HCT116 (cell line): ENCODE measurements around the gene JSRP1. TPM values are rescaled to one million over a fixed set of nuclear protein-coding genes. Genes with fewer than 3 reads are reported as not detected.

Experiments
- ATAC-seq: fragments of 200-7000 bp; cut with Tn5 transposase; 2 replicates; pipeline ENCODE4 v1.9.1; 2020; ENCODE audit warnings: mild to moderate bottlenecking, moderate library complexity
- BruUV-seq: library from RNA; stranded (reverse); fragments of 400-500 nt; replicated peaks from 2 replicates; lab custom pipeline; 2021; lab: Mats Ljungman, UMichigan
- CTCF ChIA-PET: fragments of 300-600 bp; sonication (Branson Sonifier 250); formaldehyde crosslinking; loops from one replicate; lab custom pipeline; 2021; ENCODE audit warnings: antibody characterized with exemption; lab: Charles Lee
- POLR2A ChIA-PET: fragments of 300-600, 350-600 bp; sonication (Branson Sonifier 250); formaldehyde crosslinking; loops from one replicate; lab custom pipeline; 2021; ENCODE audit warnings: antibody characterized with exemption; lab: Charles Lee
- RAD21 ChIA-PET, 2 experiments: fragments of 300-600 bp; sonication (Branson Sonifier 250); formaldehyde crosslinking; loops; one replicate each; lab custom pipeline; 2023; ENCODE audit warnings: low total read pairs in 2 of 2; ENCODE audit not compliant: uncharacterized antibody in 2 of 2, unreplicated experiment in 2 of 2, low non-redundant PET in 1 of 2; lab: Charles Lee
- DNase-seq: peaks from one replicate; pipeline ENCODE4 v3.0.0-alpha.2; 2010; ENCODE audit warnings: low read depth, low spot score
- H2AFZ ChIP-seq: fragments of 200-600 bp; shearing (Covaris generic), sonication (generic); 2 replicates; pipeline ENCODE4 v1.6.1; 2017; ENCODE audit warnings: low read depth, mixed run types, mixed read lengths, antibody characterized with exemption, low read length; ENCODE audit not compliant: poor library complexity, severe bottlenecking
- H3K27ac ChIP-seq: 2 replicates; pipeline ENCODE4 v1.5.1; 2012; ENCODE audit warnings: low read depth, low read length
- H3K27me3 ChIP-seq: fragments of 200-600 bp; sonication (generic); 2 replicates; pipeline ENCODE4 v1.6.1; 2016; ENCODE audit warnings: mixed run types, low read length, mixed read lengths; ENCODE audit not compliant: insufficient read depth
- H3K36me3 ChIP-seq, 2 experiments: fragments of 200-500 bp in 1 of 2; fragments of 200-600 bp in 1 of 2; sonication (Bioruptor generic) in 1 of 2; sonication (generic) in 1 of 2; 2 replicates each; pipeline versions ENCODE4 v1.5.1 to v1.6.1; 2014 to 2016; ENCODE audit warnings: low read length in 2 of 2, inconsistent platforms in 1 of 2, mixed read lengths in 1 of 2, mixed run types in 1 of 2; ENCODE audit not compliant: insufficient read depth in 2 of 2, control insufficient read depth in 1 of 2
- H3K4me1 ChIP-seq, 2 experiments: fragments of 200-600 bp in 1 of 2; sonication (generic) in 1 of 2; 2 replicates each; pipeline versions ENCODE4 v1.5.1 to v1.6.1; 2012 to 2017; ENCODE audit warnings: low read length in 2 of 2, inconsistent platforms in 1 of 2, mild to moderate bottlenecking in 1 of 2, mixed read lengths in 1 of 2, mixed run types in 1 of 2, moderate library complexity in 1 of 2; ENCODE audit not compliant: insufficient read depth in 2 of 2, control insufficient read depth in 1 of 2
- H3K4me2 ChIP-seq: fragments of 200-600 bp; sonication (generic); 2 replicates; pipeline ENCODE4 v1.6.1; 2017; ENCODE audit warnings: mixed run types, low read length, mixed read lengths
- H3K4me3 ChIP-seq, 2 experiments: fragments of 200-600 bp in 1 of 2; sonication (generic) in 1 of 2; replicated peaks in 1 of 2; 2 replicates each; pipeline ENCODE4 v1.5.1; 2011 to 2016; ENCODE audit warnings: low read length in 2 of 2, control low read depth in 1 of 2, low read depth in 1 of 2, mild to moderate bottlenecking in 1 of 2, mixed read lengths in 1 of 2, mixed run types in 1 of 2
- H3K79me2 ChIP-seq: fragments of 200-600 bp; sonication (generic); 2 replicates; pipeline ENCODE4 v1.6.1; 2017; ENCODE audit warnings: mild to moderate bottlenecking, mixed run types, low read length, moderate library complexity, mixed read lengths; ENCODE audit not compliant: insufficient read depth
- H3K9ac ChIP-seq: fragments of 200-600 bp; sonication (generic); 2 replicates; pipeline ENCODE4 v1.6.1; 2016; ENCODE audit warnings: low read length, mixed read lengths
- H3K9me2 ChIP-seq: fragments of 200-600 bp; sonication (generic), shearing (Covaris generic); 2 replicates; pipeline ENCODE4 v1.6.1; 2017; ENCODE audit warnings: mixed run types, mild to moderate bottlenecking, moderate library complexity; ENCODE audit not compliant: insufficient read depth
- H3K9me3 ChIP-seq, 2 experiments: fragments of 200-500 bp in 1 of 2; fragments of 200-600 bp in 1 of 2; sonication (Bioruptor generic) in 1 of 2; sonication (generic) in 1 of 2; 2 replicates each; pipeline ENCODE4 v1.6.1; 2014 to 2017; ENCODE audit warnings: low read length in 2 of 2, mixed read lengths in 2 of 2, inconsistent platforms in 1 of 2, low read depth in 1 of 2, mild to moderate bottlenecking in 1 of 2, mixed run types in 1 of 2, moderate library complexity in 1 of 2; ENCODE audit not compliant: control insufficient read depth in 1 of 2, insufficient read depth in 1 of 2
- H4K20me1 ChIP-seq: fragments of 200-600 bp; sonication (generic), shearing (Covaris generic); 2 replicates; pipeline ENCODE4 v1.6.1; 2017; ENCODE audit warnings: mixed run types, mild to moderate bottlenecking, moderate library complexity; ENCODE audit not compliant: insufficient read depth
- CBX3 ChIP-seq: IDR thresholded peaks from 2 replicates; pipeline ENCODE4 v1.6.1; 2012; ENCODE audit warnings: low read depth
- CEBPB ChIP-seq: IDR thresholded peaks from 2 replicates; pipeline ENCODE4 v1.6.1; 2012; ENCODE audit warnings: low read depth
- EGR1 ChIP-seq: IDR thresholded peaks from 2 replicates; pipeline ENCODE4 v1.6.1; 2012; ENCODE audit warnings: low read depth
- ELF1 ChIP-seq: IDR thresholded peaks from 2 replicates; pipeline ENCODE4 v1.6.1; 2012; ENCODE audit warnings: low read depth, borderline replicate concordance
- FOSL1 ChIP-seq: IDR thresholded peaks from 2 replicates; pipeline ENCODE4 v1.6.1; 2012; ENCODE audit warnings: low read depth
- JUND ChIP-seq: IDR thresholded peaks from 2 replicates; pipeline ENCODE4 v1.6.1; 2012
- MAX ChIP-seq: IDR thresholded peaks from 2 replicates; pipeline ENCODE4 v1.6.1; 2012
- POLR2A ChIP-seq: IDR thresholded peaks from 2 replicates; pipeline ENCODE4 v1.7.0; 2011; ENCODE audit warnings: borderline replicate concordance; ENCODE audit not compliant: insufficient read depth, insufficient read length; ENCODE audit errors: extremely low read depth
- POLR2AphosphoS5 ChIP-seq: IDR thresholded peaks from 2 replicates; pipeline ENCODE4 v1.6.1; 2011; ENCODE audit warnings: mild to moderate bottlenecking, low read depth, low read length, moderate library complexity
- RAD21 ChIP-seq: IDR thresholded peaks from 2 replicates; pipeline ENCODE4 v1.6.1; 2012; ENCODE audit warnings: low read depth, mild to moderate bottlenecking
- SP1 ChIP-seq: IDR thresholded peaks from 2 replicates; pipeline ENCODE4 v1.6.1; 2012; ENCODE audit warnings: low read depth
- SRF ChIP-seq: IDR thresholded peaks from 2 replicates; pipeline ENCODE4 v1.6.1; 2012; ENCODE audit warnings: low read depth
- TCF7L2 ChIP-seq: IDR thresholded peaks from 2 replicates; pipeline ENCODE4 v1.7.0; 2011; ENCODE audit warnings: borderline replicate concordance, inconsistent platforms; ENCODE audit not compliant: insufficient read depth, insufficient read length; ENCODE audit errors: extremely low read depth
- YY1 ChIP-seq: IDR thresholded peaks from 2 replicates; pipeline ENCODE4 v1.6.1; 2011; ENCODE audit warnings: low read length, low read depth, moderate library complexity, mild to moderate bottlenecking; ENCODE audit not compliant: insufficient replicate concordance; ENCODE audit errors: extremely low read depth
- ZBTB33 ChIP-seq: IDR thresholded peaks from 2 replicates; pipeline ENCODE4 v1.6.1; 2011; ENCODE audit warnings: mild to moderate bottlenecking, low read length, moderate library complexity; ENCODE audit not compliant: insufficient replicate concordance; ENCODE audit errors: extremely low read depth
- ZFX ChIP-seq: fragments of 450-650 bp; IDR thresholded peaks from 2 replicates; pipeline ENCODE4 v1.6.1; 2017
- ZNF274 ChIP-seq: fragments of 200-500 bp; sonication (Bioruptor generic); IDR thresholded peaks from 2 replicates; pipeline ENCODE4 v1.6.1; 2014; ENCODE audit warnings: mild to moderate bottlenecking, low read depth, low read length, inconsistent platforms
- intact Hi-C: fragments of 100-400 bp; cut with micrococcal nuclease; formaldehyde crosslinking; loops from 2 replicates; pipeline ENCODE4 v1.10.0; 2022
- total RNA-seq: library from RNA; stranded (reverse); gene quantifications from one replicate; pipeline ENCODE4 v1.2.1, GENCODE V29; 2021; ENCODE audit not compliant: unreplicated experiment
- TF ChIP-seq, protein P1 (sequence below): IDR thresholded peaks from 2 replicates; pipeline ENCODE4 v1.6.1; 2012

The JSRP1 gene
- total RNA-seq, 1 experiment from 2014 or later = 0.30 TPM

DNA sequence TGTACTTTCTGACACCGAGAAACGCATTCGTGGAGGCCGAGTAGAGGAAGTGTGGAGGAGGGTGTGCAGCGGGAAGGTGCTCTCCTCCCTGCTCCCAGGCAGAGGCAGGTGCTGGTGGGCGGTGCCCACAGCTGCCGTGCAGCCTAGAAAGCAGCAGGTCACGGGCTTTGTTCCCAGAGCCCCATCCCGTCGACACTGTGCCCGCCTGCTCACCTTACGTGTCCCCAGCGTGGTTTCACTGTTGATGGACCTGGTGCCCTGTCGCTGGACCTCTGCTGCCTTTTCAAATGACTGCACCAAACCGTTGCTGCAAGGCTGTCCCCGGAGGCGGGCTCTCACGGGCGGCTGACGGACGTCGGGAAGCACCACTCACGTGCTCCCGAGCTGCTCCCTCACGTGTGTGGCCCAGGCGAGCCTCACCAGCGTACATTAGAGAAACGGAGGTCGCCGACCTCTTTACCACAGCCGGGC lies 40.9 kb downstream of the JSRP1 start:
- ChIA-PET POLR2A (no interaction called here), CTCF (no interaction called here), RAD21 (no interaction called here)
- no peaks in the 10 kb centered on the region for H4K20me1 ChIP-seq
- no peak overlapping the region for H3K4me2 ChIP-seq
- no peak for TF ChIP-seq EGR1
- no peak for TF ChIP-seq YY1
- TF ChIP-seq ZFX = no peak
- TF ChIP-seq POLR2AphosphoS5 = no peak
- TF ChIP-seq, protein P1, sequence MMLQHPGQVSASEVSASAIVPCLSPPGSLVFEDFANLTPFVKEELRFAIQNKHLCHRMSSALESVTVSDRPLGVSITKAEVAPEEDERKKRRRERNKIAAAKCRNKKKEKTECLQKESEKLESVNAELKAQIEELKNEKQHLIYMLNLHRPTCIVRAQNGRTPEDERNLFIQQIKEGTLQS = no peak
- H3K36me3 ChIP-seq = peaks cover 40 to 53% of the 10 kb centered on the region in 2 experiments; a peak in 3 of 4 replicates
- BruUV-seq = no TSS peak
- intact Hi-C loops = no loop called here
- H3K9me3 ChIP-seq = no peaks in the 10 kb centered on the region
- no peaks in the 10 kb centered on the region for H3K4me1 ChIP-seq
- ATAC-seq (peak; percentile 46), DNase-seq (no peak)
- no peak overlapping the region for H3K4me3 ChIP-seq
- no peaks in the 10 kb centered on the region for H3K27me3 ChIP-seq
- H3K9me2 ChIP-seq = no peaks in the 10 kb centered on the region
- peaks cover 4% of the 10 kb centered on the region; the same call in 1 of the 2 replicates for H3K79me2 ChIP-seq
- H3K9ac ChIP-seq = no peak overlapping the region
- no peak overlapping the region for H2AFZ ChIP-seq
- no peak overlapping the region for H3K27ac ChIP-seq

DNA sequence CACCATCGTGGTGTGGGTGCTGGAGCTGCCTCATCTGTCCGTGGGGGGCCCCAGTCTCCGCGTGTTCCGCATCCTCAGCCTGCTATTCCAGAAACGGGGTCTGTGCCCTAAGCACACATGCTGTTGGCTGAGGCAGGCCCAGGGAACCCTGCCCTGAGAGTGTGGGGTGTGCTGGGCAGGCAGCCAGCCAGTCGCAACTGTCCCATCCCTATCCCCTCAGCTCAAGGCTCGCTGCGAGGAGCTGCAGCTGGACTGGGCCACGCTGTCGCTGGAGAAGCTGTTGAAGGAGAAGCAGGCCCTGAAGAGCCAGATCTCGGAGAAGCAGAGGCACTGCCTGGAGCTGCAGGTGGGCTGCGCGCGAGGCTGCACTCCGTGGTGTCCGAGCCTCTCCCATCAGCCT lies 42.0 kb downstream of the JSRP1 start:
- no peak overlapping the region for H3K27ac ChIP-seq
- H3K4me3 ChIP-seq = no peak overlapping the region
- no peaks in the 10 kb centered on the region for H4K20me1 ChIP-seq
- TF ChIP-seq TCF7L2 = no peak
- TF ChIP-seq YY1 = no peak
- no peak for TF ChIP-seq MAX
- no peak for TF ChIP-seq POLR2AphosphoS5
- TF ChIP-seq SRF = no peak
- TF ChIP-seq ZFX = no peak
- no peak for TF ChIP-seq ZBTB33
- TF ChIP-seq JUND = no peak
- TF ChIP-seq ZNF274 = no peak
- no peak for TF ChIP-seq CEBPB
- no peak for TF ChIP-seq POLR2A
- TF ChIP-seq CBX3 = no peak
- TF ChIP-seq SP1 = no peak
- no peak for TF ChIP-seq RAD21
- no peak for TF ChIP-seq FOSL1
- no peak for TF ChIP-seq EGR1
- no peak for TF ChIP-seq ELF1
- TF ChIP-seq, protein P1 = no peak
- TF ChIP-seq, all 23 proteins: peak for 0
- RAD21 ChIA-PET = no interaction called here
- no peak overlapping the region for H3K4me2 ChIP-seq
- no TSS peak for BruUV-seq
- no peak overlapping the region for H3K9ac ChIP-seq
- H3K4me1 ChIP-seq = no peaks in the 10 kb centered on the region
- H2AFZ ChIP-seq = no peak overlapping the region
- no peak for DNase-seq
- H3K9me3 ChIP-seq = no peaks in the 10 kb centered on the region
- CTCF ChIA-PET = no interaction called here
- H3K27me3 ChIP-seq = no peaks in the 10 kb centered on the region
- POLR2A ChIA-PET = interaction anchor here (1.5 kb wide), 1 partner anchor 45 kb away, joined by 3 read pairs; no protein-coding TSS in a partner anchor
- peaks cover 4% of the 10 kb centered on the region; the same call in 1 of the 2 replicates for H3K79me2 ChIP-seq
- H3K36me3 ChIP-seq = peaks cover 40 to 55% of the 10 kb centered on the region in 2 experiments; a peak in 3 of 4 replicates
- no peaks in the 10 kb centered on the region for H3K9me2 ChIP-seq
- intact Hi-C loops = no loop called here
- no peak for ATAC-seq
